Epithelial cell of esophagus (primary cell): ENCODE results near the gene COPS3.

ENCODE experiments used
- DNase-seq: peaks from one replicate; pipeline ENCODE4 v3.0.0; 2010; ENCODE audit warnings: low read depth
- H3K4me3 ChIP-seq: 2 replicates; pipeline ENCODE4 v1.5.1; 2011; ENCODE audit warnings: mild to moderate bottlenecking, low read length, control low read depth
- TF ChIP-seq, protein P1 (sequence below): IDR thresholded peaks from 2 replicates; pipeline ENCODE4 v1.5.1; 2011; ENCODE audit warnings: low read depth, mild to moderate bottlenecking, low read length, control low read depth, inconsistent platforms; ENCODE audit not compliant: insufficient read depth; ENCODE audit errors: missing control alignments

The COPS3 gene

DNA sequence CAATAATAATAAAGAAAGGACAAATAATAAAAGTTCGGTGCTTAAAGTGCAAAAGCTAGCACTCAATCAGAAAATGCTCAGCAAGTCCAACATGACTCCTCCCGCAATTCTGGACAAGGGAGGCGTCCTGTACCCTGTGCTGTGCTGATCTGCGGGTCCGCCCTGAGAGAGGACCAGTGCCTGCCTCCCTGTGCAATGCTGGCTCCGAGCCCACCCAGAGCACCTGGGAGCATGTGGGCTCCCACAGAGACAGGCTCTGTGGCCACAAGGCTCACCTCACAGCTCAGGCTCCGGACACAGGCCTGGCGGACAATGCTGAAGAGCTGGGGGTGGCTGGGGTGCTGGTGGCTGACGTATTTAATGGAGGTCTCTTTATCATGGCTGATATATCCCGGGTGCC lies 55.1 kb downstream of the COPS3 start:
- H3K4me3 ChIP-seq: no peak overlapping the region
- no peak for DNase-seq
- TF ChIP-seq, protein P1, sequence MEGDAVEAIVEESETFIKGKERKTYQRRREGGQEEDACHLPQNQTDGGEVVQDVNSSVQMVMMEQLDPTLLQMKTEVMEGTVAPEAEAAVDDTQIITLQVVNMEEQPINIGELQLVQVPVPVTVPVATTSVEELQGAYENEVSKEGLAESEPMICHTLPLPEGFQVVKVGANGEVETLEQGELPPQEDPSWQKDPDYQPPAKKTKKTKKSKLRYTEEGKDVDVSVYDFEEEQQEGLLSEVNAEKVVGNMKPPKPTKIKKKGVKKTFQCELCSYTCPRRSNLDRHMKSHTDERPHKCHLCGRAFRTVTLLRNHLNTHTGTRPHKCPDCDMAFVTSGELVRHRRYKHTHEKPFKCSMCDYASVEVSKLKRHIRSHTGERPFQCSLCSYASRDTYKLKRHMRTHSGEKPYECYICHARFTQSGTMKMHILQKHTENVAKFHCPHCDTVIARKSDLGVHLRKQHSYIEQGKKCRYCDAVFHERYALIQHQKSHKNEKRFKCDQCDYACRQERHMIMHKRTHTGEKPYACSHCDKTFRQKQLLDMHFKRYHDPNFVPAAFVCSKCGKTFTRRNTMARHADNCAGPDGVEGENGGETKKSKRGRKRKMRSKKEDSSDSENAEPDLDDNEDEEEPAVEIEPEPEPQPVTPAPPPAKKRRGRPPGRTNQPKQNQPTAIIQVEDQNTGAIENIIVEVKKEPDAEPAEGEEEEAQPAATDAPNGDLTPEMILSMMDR: no peak

DNA sequence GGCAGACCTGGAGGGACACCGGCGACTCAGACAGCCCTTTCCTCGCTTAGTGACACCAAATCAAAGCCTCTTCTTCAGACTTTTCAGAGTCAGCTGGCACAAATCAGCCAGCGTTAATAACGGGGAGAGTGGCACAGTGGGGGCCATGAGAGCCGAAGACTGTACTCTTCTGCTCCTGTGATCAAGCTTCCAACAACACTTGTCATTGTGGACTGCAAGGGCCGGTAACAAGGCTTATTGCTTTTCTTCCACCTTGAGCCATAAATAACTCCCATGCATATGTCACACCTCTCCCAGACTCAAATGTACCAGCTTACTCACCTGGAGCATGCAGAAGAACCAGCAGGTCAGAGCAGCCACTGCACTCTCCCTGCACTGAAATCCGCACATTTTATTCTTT lies 56.9 kb downstream of the COPS3 start:
- H3K4me3 ChIP-seq: no peak overlapping the region
- no peak for DNase-seq
- TF ChIP-seq, protein P1: no peak

DNA sequence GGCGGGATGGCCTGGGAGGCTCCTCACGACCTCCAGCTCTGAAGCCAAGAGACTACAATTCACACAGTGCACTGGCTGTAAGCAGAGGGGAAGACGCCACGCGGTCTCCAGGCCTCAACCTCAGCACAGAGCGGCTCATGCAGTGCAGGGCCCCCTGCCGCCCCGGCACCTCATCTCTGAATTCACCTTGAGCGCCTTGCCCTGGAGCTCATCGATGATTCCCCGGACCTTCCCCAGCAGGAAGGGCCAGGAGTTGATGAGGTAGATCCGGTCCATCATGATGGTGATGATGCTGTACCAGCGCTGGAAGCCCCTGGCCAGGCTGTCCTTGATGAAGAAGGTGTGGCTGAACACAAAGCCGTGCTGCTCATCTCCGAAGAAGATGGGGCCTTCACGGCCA lies 57.3 kb downstream of the COPS3 start:
- no peak for DNase-seq
- H3K4me3 ChIP-seq: no peak overlapping the region
- TF ChIP-seq, protein P1: no peak

DNA sequence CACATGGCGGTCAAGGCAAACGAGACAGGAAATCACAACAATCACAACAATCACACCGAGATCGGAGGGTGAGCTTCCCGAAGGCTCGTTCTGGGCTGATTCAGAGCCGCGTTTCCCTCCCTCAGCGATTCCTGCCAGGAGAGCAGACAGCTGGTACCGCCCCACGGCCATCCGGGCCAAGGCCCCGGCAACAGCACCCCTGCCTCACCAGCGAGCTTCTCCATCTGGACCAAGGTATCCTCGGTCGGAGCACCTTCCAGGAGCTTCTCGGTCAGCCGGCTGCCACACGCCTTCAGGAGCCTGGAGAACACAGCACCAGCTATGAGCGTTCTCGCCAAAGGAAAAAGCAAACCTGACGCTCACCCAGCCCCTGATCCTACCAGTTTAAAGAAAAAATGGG lies 59.7 kb downstream of the COPS3 start:
- DNase-seq: no peak
- TF ChIP-seq, protein P1: no peak
- H3K4me3 ChIP-seq: no peak overlapping the region

DNA sequence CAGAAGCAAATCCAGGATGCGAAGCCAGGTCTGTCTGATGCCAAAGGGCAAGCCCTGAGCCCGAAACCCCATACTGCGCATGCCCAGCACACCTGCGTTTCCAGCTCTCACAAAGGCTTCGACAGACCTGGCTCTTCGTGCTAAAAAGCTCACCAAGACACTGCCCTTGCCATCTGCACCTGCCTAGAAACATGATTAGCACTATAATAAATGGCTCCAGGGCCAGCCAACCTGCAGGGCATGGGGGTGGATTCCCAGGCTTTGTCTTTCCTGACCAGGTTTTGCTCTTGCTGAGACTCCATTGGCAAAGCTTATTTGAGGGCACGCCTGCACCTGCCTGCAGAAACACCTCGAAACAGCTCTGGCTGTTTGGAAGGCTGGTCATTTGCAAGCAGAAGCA lies 60.5 kb downstream of the COPS3 start:
- no peak overlapping the region for H3K4me3 ChIP-seq
- DNase-seq: no peak
- TF ChIP-seq, protein P1: no peak

DNA sequence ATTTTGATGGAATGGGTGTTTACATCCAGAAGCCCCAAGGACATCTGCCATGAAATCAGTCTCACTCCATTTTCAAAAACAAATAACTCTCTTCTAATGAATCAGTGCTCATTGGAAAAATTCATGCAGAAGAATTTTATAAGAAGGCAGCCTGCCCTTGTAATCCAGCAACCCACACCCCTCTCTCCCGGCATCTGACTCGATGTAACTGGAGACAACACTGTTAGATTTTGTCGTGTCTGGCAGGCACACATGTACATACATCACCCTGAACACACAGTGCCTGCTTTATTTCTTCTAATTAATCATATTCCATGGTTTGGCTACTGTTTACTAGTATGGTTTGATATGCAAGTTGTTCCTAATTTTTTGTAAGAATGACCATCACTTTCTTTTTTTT lies 63.1 kb downstream of the COPS3 start:
- no peak for DNase-seq
- H3K4me3 ChIP-seq: no peak overlapping the region
- TF ChIP-seq, protein P1: no peak

DNA sequence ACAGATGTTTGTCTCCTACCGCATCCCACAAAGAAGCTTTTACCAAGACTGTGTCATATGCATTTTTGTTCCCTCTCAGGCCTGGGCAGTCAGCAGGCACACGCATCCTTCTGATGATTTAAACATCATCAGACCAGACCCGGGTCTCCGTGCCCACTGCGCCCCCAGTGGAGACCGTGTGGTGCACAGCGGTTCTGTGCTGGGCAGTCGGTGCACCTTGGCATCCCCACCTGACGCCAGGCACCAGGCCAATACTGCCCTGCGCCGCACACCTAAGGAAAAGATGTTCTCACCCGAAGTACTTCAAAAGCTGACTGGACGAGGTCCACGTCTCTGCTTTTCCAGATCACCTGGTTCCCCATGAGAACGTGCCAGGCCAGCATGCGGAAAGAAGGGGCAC lies 64.3 kb downstream of the COPS3 start:
- no peak overlapping the region for H3K4me3 ChIP-seq
- TF ChIP-seq, protein P1: no peak
- no peak for DNase-seq
